Measurements from ENCODE around the gene KITLG.
"Not testable (repeated sequence)": the region's sequence is repeated elsewhere in the genome, so short reads cannot be mapped to it uniquely, and the experiment has no call there.

The KITLG gene

DNA sequence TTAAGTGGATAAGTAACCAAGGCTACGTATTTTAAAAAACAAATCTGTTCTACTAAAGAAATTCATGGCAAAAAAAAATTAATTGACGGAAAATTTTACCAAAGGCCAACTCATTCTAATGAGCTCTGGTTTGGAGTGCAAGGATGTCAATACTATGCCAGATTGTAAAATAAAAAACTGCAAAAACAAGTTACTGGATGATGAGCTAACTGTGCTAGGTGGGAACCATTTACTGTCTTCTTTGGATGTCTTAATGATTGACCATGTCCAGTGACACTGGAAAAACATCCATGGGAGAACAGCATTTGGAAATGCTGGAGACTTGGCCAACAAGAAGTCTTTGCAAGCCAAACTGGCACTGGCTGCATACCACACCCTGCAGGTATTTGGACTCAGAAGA is 41.6 kb downstream of the KITLG start:
- no peak for DNase-seq (ENCODE audit: low read depth)

DNA sequence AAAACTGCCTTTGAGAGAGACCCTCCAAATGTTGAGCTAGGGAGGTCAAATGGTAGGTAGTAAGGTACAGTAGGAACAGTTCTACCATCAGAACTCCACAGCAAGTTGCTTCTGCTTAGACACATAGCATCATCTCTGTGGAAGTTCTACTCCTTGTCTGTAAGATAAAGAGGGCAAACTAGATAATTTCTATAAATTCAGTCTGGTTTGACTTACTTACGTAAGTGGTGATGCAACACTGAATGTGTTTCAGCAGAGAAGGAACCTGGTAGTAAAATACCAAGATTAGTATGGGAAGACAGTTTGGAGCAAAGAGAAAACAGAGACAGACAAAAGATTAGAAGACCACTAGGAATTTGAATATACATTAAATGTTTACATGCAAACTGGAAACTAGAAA is 42.0 kb downstream of the KITLG start:
- no peak for DNase-seq (ENCODE audit: low read depth)

DNA sequence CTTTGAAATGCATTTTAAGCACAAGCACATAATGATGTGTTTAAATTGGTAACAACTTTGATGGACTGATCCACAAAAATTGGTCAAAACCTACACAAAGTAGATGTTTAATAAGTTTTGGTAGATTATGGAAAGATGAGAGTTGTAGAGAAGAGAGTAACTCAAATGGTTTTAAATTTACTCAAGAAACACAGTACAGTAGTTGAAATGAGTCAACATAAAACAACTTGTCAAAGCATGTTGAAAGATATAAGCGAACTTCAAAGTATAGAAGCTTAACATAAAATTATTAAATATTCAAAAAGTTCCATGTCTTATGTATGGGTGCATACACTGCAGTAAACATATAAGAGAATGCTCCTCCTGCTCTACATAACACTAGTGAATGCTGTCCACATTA is 49.4 kb downstream of the KITLG start:
- no peak for DNase-seq (ENCODE audit: low read depth)

DNA sequence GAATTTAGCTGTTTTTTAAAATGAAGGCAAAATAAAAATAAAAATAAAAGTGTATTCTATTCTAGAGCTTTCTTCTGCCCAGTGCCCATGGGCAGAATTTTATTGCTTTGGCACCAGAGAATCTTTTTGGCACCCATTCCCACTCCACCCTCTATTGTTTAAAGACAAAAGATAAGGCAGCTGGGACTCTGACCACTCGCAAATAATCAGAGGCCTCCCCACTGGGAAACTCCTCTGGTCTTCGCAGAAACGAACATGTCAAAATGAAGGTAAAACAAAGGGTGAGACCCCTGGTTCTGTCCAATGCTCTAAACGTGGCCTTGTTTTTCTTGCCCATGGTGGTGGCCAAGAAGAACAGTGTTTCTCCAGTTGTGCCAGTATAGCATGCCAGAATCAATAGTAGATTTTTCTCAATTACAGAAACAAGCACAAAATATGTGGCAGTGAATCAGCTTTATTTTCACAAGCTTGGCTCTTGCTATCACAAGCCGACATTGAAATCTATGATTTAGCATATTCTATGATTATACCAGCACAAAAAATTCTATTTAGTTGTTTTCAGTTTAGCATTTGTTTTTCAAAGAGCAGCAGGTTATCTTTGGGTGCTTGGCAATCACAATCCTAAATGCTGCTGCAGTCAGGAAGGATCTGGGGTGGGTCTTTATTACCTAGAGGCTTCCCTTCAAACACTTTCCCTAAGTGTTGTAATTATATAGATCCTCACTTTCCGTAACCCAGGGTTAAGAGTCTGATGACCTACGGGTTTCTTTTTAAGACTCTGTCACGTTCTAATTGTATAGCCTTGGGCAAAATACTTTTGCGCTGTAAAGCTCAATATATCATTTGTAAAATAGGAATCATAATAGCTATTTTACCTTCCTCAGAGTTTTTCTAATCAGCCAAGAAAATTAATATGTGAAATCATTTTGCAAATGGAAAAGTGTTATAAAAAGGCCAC is 50.5 kb downstream of the KITLG start:
- DNase-seq (ENCODE audit: low read depth), result no peak

DNA sequence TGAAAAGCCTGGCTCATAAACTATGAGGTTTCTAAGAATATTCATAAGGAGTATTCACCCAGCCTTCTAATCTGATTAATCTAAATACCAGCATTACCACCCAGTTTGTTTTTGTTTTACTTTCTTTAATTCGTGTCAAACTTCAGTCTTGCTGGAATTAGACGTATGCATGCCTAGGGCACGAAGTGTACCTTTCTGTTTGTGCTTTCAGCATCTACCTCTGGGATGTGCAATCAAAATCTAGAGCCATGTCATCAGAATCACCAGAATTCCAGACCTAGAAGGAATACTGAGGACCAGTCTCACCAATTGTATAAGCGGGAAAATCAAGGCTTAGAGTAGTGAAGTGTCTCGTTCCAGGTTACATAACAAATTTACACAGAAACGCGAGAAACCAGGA is 57.3 kb downstream of the KITLG start:
- no peak for DNase-seq (ENCODE audit: low read depth)

DNA sequence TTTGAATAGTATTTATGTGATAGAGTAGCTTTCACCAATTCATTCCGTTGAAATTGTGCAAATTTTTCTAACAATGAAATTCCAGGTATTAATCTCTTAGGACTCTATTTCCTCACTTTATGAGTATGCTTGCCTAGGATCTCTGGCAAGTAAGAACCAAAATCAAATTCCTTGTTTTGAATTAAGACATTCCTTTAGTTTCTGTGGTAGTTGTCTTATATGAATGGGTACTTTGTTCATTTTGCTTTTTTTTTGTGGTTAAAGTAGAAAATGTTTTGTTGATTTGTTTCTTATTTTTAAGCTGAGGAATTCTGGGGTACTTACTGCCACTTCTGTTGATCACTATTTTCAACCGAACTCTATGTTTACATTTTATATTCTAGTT is 59.8 kb downstream of the KITLG start:
- no peak for DNase-seq (ENCODE audit: low read depth)

DNA sequence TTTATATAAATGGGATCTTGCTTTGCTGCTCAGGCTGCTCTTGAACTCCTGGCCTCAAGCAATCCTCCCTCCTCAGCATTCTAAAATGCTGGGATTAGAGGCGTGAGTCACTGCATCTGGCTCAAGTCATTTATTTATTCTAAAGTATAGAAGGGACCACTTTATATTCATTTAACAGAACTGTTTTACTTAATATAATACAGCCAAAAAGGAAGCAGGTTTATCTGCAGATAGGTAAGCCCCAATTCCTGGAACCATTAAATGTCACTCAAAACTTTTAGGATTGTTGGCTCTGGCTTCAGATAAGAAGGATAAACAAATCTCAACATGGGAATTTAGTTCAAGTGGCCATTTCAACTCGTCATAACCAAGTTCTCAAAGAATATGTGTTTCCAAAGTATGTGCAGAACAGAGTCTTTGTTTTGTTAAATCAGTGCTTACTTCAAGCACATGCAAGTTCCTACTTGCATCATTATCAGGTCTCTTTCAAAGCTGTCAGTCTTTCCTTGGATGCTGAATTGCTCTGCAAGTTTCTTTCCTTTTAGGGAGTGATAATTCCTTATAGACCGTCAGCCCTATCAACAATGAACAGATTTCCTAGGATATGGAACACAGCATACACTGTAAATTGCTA is 60.4 kb downstream of the KITLG start:
- no peak for DNase-seq (ENCODE audit: low read depth)

DNA sequence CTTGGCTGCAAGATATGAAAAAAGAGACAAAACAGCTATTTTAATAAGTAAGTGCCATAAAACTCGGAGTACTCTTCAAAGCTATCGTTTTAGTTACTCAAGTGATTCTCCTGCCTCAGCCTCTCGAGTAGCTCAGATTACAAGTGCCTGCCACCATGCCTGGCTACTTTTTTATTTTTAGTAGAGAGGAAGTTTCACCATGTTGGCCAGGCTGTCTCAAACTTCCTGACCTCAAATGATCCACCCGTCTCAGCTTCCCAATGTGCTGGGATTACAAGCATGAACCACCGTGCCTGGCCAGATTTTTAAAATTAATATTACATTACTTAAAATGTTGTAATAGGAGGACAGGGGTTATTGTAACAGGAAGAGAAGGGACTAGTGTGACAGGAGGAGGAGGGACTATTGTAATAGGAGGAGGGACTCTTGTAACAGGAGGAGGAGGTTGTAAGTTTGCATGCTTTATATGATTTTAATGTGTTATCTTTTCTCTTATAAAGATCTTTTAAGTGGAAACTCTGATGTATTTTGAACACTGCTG is 61.3 kb downstream of the KITLG start:
- no peak for DNase-seq (ENCODE audit: low read depth)

DNA sequence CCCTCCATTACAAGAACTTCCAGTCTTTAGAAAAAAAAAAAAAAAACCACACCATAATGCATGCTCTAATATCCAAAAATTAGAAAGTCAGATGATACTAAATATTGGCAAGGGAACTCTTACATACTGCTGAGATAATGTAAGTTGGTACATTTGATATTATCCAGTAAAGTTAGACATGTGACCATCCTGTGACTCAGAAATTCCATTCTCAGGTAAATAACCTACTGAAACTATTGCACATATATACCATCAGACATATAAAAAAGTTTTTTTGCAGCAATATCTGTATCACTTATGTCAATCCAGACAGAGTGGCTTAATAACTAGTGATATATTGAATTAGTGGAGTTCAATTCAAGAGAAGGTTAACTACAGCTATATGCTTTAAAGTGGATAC is 63.5 kb downstream of the KITLG start:
- DNase-seq (ENCODE audit: low read depth), result no peak

DNA sequence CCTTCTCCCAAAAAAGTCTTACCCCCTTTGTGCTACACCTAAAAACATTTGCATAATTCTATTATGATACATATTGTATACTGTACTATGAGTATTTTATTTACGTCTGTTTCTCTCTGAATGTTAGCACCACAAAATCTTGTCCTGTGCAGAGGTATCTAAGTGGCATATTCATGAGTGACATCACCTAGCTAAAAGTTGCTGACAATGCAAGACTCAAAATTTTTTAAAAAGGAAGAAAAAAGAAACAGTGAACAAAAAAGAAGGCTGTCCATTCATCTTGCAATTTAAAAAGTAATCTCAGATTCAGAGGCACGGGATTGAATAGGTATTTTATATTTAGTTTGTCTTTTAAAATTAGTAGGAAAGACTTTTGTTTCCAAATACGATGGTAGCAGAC is 69.4 kb downstream of the KITLG start:
- no peak for DNase-seq (ENCODE audit: low read depth)

DNA sequence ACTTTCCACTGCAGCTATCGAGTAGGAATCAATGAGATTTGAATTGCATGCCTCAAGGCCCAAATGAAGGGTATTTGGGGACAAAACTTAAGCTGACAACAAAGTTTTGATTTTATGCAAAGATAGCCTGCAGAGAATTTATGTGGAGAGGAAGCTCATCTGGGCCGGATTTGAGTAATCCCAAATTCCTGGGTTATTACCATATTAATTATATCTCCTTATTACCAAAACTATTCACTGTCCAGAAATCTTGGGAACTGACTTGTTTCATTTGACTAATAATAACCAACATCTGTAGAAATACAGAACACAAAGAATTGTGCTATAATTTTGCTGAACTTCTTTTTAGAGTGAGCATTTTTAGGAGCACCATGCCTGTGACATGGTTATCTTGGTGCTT is 70.4 kb downstream of the KITLG start:
- DNase-seq (ENCODE audit: low read depth), result no peak

DNA sequence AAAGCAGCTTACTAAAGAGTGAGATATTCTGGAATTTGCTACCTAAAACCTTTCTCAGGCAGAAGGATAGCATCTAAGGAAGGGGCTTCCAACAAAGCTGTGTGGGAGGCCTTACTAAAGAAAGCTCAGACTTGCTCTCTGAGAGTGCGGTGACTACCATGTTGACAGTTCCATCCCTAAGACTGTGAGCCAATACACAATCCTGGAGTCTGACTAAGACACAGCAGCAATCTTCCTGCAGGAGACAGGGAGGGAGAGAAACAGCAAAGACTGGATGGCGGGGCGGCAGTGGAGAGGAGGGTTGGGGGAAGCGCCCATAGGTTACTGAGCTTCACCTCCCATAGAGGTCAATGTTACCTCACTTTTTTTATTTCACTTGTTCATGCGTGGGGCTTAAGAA is 70.9 kb downstream of the KITLG start:
- DNase-seq (ENCODE audit: low read depth), result no peak

DNA sequence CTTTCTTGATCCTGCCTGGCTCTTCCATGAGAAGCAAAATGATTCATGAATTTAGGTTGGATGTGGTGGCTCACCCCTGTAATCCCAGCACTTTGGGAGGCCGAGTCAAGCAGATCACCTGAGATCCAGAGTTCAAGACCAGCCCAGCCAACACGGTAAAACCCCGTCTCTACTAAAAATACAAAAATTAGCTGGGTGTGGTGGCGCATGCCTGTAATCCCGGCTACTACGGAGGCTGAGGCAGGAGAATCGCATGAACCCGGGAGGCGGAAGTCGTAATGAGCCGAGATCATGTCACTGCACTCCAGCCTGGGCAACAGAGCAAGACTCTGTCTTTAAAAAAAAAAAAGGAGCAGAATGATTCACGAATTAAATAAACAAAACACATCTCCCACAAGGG is 72.4 kb downstream of the KITLG start:
- DNase-seq (ENCODE audit: low read depth), result not testable (repeated sequence)

DNA sequence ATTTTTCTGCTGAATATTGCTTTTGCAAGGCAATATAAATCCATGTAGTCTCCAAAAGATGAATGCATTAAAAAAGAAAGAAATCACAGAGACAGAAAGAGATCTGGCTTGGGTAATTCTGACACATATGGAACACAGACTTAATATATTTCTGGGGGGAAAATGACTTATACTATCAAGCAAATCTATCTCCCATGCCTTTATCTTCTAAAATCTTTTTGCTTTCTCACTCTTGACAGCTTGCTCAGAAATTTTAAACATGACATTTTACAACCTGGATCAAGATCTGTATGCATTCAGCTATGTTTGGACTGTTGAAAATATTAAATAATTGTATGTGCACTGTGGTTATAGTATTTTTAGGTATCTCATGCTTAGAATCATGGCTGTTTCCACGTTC is 73.0 kb downstream of the KITLG start:
- DNase-seq (ENCODE audit: low read depth), result no peak

DNA sequence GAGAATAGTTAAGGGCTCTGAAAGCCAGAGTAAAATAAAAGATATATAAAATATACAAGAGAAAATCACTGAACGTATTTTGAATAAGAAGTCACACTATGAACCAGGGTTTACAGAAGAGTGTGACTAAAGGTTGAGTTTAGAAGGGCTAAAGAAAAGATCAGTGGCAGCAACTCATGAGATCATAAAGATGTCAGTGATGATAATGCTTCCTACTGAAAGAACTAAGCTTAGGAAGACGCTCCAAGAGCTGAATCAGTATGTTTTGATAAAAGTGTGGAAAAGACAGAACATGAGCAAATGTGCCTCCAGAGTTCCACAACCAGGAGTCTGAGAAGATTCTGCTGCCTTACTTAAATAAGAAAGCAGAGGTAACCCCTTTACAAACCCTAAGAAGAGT is 74.6 kb downstream of the KITLG start:
- no peak for DNase-seq (ENCODE audit: low read depth)

DNA sequence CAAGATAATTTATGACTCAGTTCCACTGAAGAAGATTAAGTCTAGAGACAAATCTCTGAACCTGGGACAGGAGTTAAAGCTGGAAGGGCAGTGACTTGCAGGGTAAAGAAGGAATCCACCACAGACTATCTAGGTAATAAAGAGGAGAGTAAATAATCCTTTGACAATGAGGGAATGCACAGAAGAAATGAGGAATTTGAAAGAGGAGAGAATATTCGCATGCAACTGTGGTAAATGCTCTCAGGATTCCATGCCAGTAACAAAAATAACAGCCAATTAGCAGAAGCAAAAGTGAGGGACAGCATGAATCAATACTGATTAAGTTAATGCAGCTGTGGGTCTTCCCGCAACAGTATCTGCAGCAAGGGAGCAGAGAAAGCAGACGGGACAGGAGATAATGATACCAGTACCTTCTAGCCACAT is 77.0 kb downstream of the KITLG start:
- DNase-seq (ENCODE audit: low read depth), result no peak

DNA sequence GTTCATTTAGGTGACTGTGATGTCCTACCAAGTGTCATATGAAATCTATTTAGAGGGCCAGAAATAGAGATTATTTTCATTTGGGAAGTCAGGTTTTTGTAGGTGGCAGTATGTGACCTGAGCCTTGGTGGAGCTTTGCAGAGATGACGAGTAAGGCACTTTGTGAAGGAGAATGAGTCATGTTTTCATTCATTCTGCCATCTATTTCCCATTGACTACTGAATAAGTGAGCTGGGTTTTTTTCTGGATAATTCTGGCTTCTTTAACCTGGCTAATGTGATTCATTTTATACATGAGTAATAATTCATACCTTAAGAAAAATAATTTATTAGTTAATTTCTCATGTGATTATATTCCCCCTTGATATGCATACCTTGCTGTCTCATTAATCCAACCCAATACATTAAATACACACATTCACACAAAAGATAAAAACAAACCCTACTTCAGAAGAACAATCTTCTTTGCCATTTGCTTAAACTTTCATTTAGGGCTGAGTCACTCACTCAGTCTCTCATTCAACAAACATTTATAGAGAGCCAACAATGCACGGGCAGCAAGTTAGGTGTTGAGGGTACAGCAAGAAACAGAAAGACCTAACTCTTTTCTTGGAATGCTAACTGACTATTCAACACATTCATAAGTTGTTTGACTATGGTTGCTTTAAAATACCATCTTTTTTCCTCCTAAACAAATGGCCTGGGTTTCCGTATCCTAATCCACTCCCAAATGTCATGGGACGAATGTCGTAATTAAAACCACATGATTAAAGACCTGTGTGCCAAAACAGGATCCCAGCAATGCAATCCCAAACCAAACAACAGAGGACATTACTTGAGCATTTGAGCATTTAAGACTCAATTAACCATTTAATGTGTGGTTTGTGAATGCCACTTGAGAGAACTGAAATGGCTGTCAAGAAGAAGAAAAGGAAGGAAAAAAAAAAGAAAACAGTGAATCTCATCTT is 78.0 kb downstream of the KITLG start:
- no peak for DNase-seq (ENCODE audit: low read depth)

DNA sequence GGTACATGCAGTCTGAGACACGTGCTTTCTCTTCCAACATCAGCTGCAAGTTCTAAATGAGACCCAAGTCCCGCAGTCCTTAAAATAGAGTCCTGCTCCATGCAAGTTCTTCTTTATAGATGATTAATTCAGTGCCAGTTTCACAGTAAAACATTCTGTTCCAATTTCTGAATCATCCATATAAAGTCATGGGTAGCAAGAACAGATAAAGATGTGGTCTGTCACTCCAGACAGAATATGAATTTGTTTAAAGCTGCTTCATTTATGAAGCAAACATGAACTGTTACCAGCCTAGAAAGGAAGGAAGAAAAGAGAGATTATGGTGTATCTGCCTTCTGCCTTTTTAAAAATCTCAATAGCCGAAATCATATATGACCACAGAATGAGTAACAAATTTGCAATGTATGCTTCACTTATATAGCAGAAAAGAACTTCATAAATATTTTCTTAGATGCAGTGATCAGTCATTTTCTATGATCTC is 83.3 kb downstream of the KITLG start:
- DNase-seq (ENCODE audit: low read depth), result no peak

DNA sequence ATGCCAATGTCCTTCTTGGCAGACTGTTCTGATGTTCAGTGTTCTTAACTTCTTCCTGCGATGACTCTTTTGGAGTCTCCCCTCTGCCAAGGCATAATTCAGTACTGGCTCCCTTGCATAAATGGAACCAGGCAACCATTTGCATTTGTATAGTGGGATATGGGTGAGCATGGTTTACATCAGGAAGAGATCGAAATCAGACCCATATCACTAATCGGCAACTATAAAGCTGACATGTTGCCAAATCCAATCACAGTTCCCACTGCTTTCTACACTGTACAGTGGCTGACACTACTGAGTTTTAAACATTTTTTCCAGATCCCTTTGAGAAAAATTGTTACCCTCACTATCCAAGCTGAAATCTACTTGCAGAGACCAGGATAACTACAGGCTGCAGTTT is 83.8 kb downstream of the KITLG start:
- DNase-seq (ENCODE audit: low read depth), result no peak

DNA sequence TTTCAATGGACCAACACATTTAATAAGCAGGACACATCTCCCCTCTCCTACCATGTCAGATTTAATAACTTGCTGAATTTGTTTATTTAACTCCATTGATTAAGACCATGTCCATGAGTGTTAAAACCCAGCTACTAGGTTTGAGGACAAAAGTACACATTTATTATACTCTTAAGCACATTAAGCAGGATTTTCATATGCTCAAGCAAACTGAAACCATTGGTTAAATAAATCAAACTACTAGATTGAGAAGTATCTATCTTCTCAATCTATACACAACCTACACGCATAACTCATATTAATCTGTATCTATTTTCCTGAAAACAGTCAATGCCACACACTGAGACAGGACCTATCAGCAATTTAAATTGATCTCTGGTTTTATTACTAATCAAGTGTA is 85.2 kb downstream of the KITLG start:
- DNase-seq (ENCODE audit: low read depth), result no peak

DNA sequence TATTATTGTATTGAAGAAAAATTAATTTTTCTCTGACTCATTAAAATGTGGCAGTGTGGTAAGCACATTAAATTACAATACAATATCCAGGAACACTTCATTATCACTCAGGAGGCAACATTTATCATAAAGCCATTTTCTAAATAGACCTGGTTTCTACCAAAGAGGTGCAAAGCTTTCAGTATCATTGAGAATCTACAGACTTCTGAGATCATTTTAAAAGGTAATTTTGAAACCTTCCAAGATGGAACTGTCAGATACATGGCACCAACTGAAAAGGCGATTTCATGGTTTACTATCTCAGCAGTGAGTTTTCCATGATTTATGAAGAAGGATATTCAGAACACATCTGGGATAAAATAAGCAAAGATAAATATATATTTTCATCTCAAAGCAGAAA is 85.8 kb downstream of the KITLG start:
- DNase-seq (ENCODE audit: low read depth), result no peak

DNA sequence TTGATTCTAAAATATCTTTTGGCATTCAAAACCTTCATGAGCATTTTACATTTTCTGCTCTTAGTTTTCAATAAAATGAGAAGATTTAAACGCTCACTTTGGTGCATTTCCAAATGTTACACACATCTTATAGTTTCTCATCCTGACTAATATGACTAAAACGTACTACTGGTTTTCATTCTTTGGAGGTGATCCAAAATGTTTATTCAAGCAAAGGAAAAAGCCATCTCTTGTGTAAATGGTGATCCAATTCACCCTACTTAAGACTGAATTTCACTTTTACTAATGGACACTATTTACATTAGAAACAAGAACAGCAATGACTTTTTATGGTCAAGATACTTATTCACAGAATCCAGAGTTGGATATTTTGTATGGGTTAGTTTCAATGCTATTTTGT is 86.6 kb downstream of the KITLG start:
- DNase-seq (ENCODE audit: low read depth), result no peak
